ENCODE data around the gene SCAF4.

- TF ChIP-seq TAF1 (conservative IDR thresholded peaks at IDR 0.05) (no peak), CTCF (IDR thresholded peaks at IDR 0.05; ENCODE audit: low read depth, low read length, missing input control) (no peak), RAD21 (IDR thresholded peaks at IDR 0.05) (no peak), GABPA (IDR thresholded peaks at IDR 0.05 in 1 of 2, conservative IDR thresholded peaks at IDR 0.05 in 1 of 2) (no peak), MAX (IDR thresholded peaks at IDR 0.05) (no peak), HNF4G (IDR thresholded peaks at IDR 0.05) (no peak), YY1 (IDR thresholded peaks at IDR 0.05) (no peak)
These were observed 1.2 kb downstream of the SCAF4 start for GRCh38 chr21:31730712-31731055.
